ENCODE data around the gene HDGFL1.

HDGFL1 gene

GRCh38 chr6:22545051-22545450 is 24.3 kb upstream of the HDGFL1 start:
- H3K27ac ChIP-seq, result no peak overlapping the region
- TF ChIP-seq ZFX (IDR thresholded peaks at IDR 0.05) (no peak), CTCF (conservative IDR thresholded peaks at IDR 0.05) (no peak)

- no peak overlapping the region for H3K27ac ChIP-seq
- TF ChIP-seq ZFX (IDR thresholded peaks at IDR 0.05) (no peak), CTCF (conservative IDR thresholded peaks at IDR 0.05) (no peak)
These were observed 23.1 kb upstream of the HDGFL1 start for GRCh38 chr6:22546236-22546635.

- TF ChIP-seq ZFX (IDR thresholded peaks at IDR 0.05), result no peak
- H3K27ac ChIP-seq, result no peak overlapping the region
These were observed 18.2 kb upstream of the HDGFL1 start for GRCh38 chr6:22550971-22551670.

GRCh38 chr6:22556266-22556665 is 13.1 kb upstream of the HDGFL1 start:
- no peak overlapping the region for H3K27ac ChIP-seq

GRCh38 chr6:22557007-22557406 is 12.4 kb upstream of the HDGFL1 start:
- H3K27ac ChIP-seq, result no peak overlapping the region
- no peak for TF ChIP-seq CTCF (conservative IDR thresholded peaks at IDR 0.05)
- no peak for TF ChIP-seq ZFX (IDR thresholded peaks at IDR 0.05)

More at GRCh38 chr6:22556266-22556665, 13.1 kb upstream of the HDGFL1 start:
- TF ChIP-seq ZFX (IDR thresholded peaks at IDR 0.05), result no peak
- no peak for TF ChIP-seq CTCF (conservative IDR thresholded peaks at IDR 0.05)

GRCh38 chr6:22558288-22558882 is 11.0 kb upstream of the HDGFL1 start:
- TF ChIP-seq CTCF (conservative IDR thresholded peaks at IDR 0.05), result no peak
- TF ChIP-seq ZFX (IDR thresholded peaks at IDR 0.05), result no peak
- H3K27ac ChIP-seq, result no peak overlapping the region

GRCh38 chr6:22568854-22569253 is 512 bp upstream of the HDGFL1 start:
- no peak overlapping the region for H3K27ac ChIP-seq
- no peak for TF ChIP-seq CTCF (conservative IDR thresholded peaks at IDR 0.05)
- TF ChIP-seq ZFX (IDR thresholded peaks at IDR 0.05), result no peak

- TF ChIP-seq CTCF (conservative IDR thresholded peaks at IDR 0.05) (no peak), ZFX (IDR thresholded peaks at IDR 0.05) (no peak)
These were observed 802 bp downstream of the HDGFL1 start for GRCh38 chr6:22570185-22570551.

More at GRCh38 chr6:22570185-22570551, 802 bp downstream of the HDGFL1 start:
- H3K27ac ChIP-seq, result no peak overlapping the region

All from C4-2B (cell line).